ENCODE results near the gene ISX.

ISX gene

GRCh38 chr22:35114131-35114980 is 48.4 kb downstream of the ISX start:
- no peak for DNase-seq

GRCh38 chr22:35115515-35115914 is 49.6 kb downstream of the ISX start:
- no peak for DNase-seq

- no peak for DNase-seq
These were observed 50.3 kb downstream of the ISX start for GRCh38 chr22:35116269-35116668.

GRCh38 chr22:35116817-35117216 is 50.9 kb downstream of the ISX start:
- no peak for DNase-seq

GRCh38 chr22:35119494-35119893 is 53.5 kb downstream of the ISX start:
- DNase-seq, result no peak

- no peak for DNase-seq
These were observed 58.8 kb downstream of the ISX start for GRCh38 chr22:35124691-35125219.

GRCh38 chr22:35126993-35127392 is 61.0 kb downstream of the ISX start:
- no peak for DNase-seq

- DNase-seq, result no peak
These were observed 62.7 kb downstream of the ISX start for GRCh38 chr22:35128637-35129036.

- no peak for DNase-seq
These were observed 65.6 kb downstream of the ISX start for GRCh38 chr22:35131525-35132000.

GRCh38 chr22:35132568-35132967 is 66.6 kb downstream of the ISX start:
- DNase-seq, result no peak

- no peak for DNase-seq
These were observed 67.9 kb downstream of the ISX start for GRCh38 chr22:35133702-35134380.

- DNase-seq, result no peak
These were observed 68.7 kb downstream of the ISX start for GRCh38 chr22:35134637-35135036.

GRCh38 chr22:35135165-35135564 is 69.2 kb downstream of the ISX start:
- no peak for DNase-seq

All from CD4-positive, alpha-beta T cell treated with Interleukin-4 for 4 hours (primary cell).